NB4 (cell line): ENCODE results near the gene ABLIM3.

ENCODE experiments used
- MAX ChIP-seq: IDR thresholded peaks from 2 replicates; pipeline ENCODE4 v1.6.1; 2011; ENCODE audit warnings: low read depth, low read length
- MYC ChIP-seq: IDR thresholded peaks from 2 replicates; pipeline ENCODE4 v1.6.1; 2011; ENCODE audit warnings: low read depth, low read length
- POLR2A ChIP-seq: IDR thresholded peaks from 2 replicates; pipeline ENCODE4 v1.6.1; 2011; ENCODE audit warnings: mild to moderate bottlenecking; ENCODE audit not compliant: insufficient read length; ENCODE audit errors: extremely low read depth
- TF ChIP-seq, protein P1 (sequence below): IDR thresholded peaks from one replicate; pipeline ENCODE4 v1.5.1; 2012; ENCODE audit warnings: low read depth, low read length

- TF ChIP-seq, protein P1, sequence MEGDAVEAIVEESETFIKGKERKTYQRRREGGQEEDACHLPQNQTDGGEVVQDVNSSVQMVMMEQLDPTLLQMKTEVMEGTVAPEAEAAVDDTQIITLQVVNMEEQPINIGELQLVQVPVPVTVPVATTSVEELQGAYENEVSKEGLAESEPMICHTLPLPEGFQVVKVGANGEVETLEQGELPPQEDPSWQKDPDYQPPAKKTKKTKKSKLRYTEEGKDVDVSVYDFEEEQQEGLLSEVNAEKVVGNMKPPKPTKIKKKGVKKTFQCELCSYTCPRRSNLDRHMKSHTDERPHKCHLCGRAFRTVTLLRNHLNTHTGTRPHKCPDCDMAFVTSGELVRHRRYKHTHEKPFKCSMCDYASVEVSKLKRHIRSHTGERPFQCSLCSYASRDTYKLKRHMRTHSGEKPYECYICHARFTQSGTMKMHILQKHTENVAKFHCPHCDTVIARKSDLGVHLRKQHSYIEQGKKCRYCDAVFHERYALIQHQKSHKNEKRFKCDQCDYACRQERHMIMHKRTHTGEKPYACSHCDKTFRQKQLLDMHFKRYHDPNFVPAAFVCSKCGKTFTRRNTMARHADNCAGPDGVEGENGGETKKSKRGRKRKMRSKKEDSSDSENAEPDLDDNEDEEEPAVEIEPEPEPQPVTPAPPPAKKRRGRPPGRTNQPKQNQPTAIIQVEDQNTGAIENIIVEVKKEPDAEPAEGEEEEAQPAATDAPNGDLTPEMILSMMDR = no peak
- TF ChIP-seq POLR2A = no peak
- no peak for TF ChIP-seq MAX
- no peak for TF ChIP-seq MYC
These were observed 148.0 kb downstream of the ABLIM3 start for GRCh38 chr5:149289301-149289700.
